Forelimb muscle (tissue), 1 donor: ENCODE measurements around the gene CABYR. TPM values are rescaled to one million over a fixed set of nuclear protein-coding genes. Genes with fewer than 3 reads are reported as not detected.
A peak's percentile ranks its signal among the peaks of the same experiment; 100 is the strongest.
"Not testable (repeated sequence)": the region's sequence is repeated elsewhere in the genome, so short reads cannot be mapped to it uniquely, and the experiment has no call there.

Experiments used
- DNase-seq: peaks from one replicate; pipeline ENCODE4 v3.0.0-alpha.2; 2013; ENCODE audit warnings: low read depth
- polyA plus RNA-seq: library from polyadenylated mRNA; unstranded; fragments of 120-200 nt; gene quantifications from one replicate; pipeline ENCODE4 v1.2.1, GENCODE V29; 2013; ENCODE audit not compliant: insufficient read length

Gene CABYR
- polyA plus RNA-seq, 1 donor = 3.3 TPM

- DNase-seq = no peak
Observed at GRCh38 chr18:24128700-24129099, 10.2 kb upstream of the CABYR start.

GRCh38 chr18:24130494-24130893 lies 8.4 kb upstream of the CABYR start:
- DNase-seq = no peak

GRCh38 chr18:24136967-24137373 lies 1.9 kb upstream of the CABYR start:
- DNase-seq = no peak

- DNase-seq = no peak
Observed at GRCh38 chr18:24138409-24138788, 463 bp upstream of the CABYR start.

- DNase-seq = no peak
Observed at GRCh38 chr18:24140697-24141096, 1.8 kb downstream of the CABYR start.

- no peak for DNase-seq
Observed at GRCh38 chr18:24142376-24142775, 3.5 kb downstream of the CABYR start.

- DNase-seq = not testable (repeated sequence)
Observed at GRCh38 chr18:24149591-24149990, 10.7 kb downstream of the CABYR start.

GRCh38 chr18:24153397-24153796 lies 14.5 kb downstream of the CABYR start:
- DNase-seq = no peak

- no peak for DNase-seq
Observed at GRCh38 chr18:24157855-24158254, 19.0 kb downstream of the CABYR start.

GRCh38 chr18:24160086-24160485 lies 21.2 kb downstream of the CABYR start:
- DNase-seq = no peak

- DNase-seq = no peak
Observed at GRCh38 chr18:24161304-24161703, 22.4 kb downstream of the CABYR start.

GRCh38 chr18:24168496-24168895 lies 29.6 kb downstream of the CABYR start:
- DNase-seq = no peak

- no peak for DNase-seq
Observed at GRCh38 chr18:24170360-24170759, 31.5 kb downstream of the CABYR start.

GRCh38 chr18:24173997-24174396 lies 35.1 kb downstream of the CABYR start:
- no peak for DNase-seq

GRCh38 chr18:24176727-24177416 lies 38.0 kb downstream of the CABYR start:
- no peak for DNase-seq

- no peak for DNase-seq
Observed at GRCh38 chr18:24177499-24178133, 38.8 kb downstream of the CABYR start.

GRCh38 chr18:24180048-24180447 lies 41.2 kb downstream of the CABYR start:
- no peak for DNase-seq

GRCh38 chr18:24181806-24182205 lies 42.9 kb downstream of the CABYR start:
- DNase-seq = no peak

GRCh38 chr18:24185805-24186204 lies 46.9 kb downstream of the CABYR start:
- DNase-seq = no peak

GRCh38 chr18:24187049-24187448 lies 48.2 kb downstream of the CABYR start:
- DNase-seq = no peak

- DNase-seq = no peak
Observed at GRCh38 chr18:24187689-24188088, 48.8 kb downstream of the CABYR start.

GRCh38 chr18:24188120-24188519 lies 49.3 kb downstream of the CABYR start:
- DNase-seq = no peak

- peak; percentile 25 for DNase-seq
Observed at GRCh38 chr18:24189007-24189528, 50.2 kb downstream of the CABYR start.
